ENCODE results near the gene SLC22A3.
A peak's percentile ranks its signal among the peaks of the same experiment; 100 is the strongest.
"Not testable (repeated sequence)": the region's sequence is repeated elsewhere in the genome, so short reads cannot be mapped to it uniquely, and the experiment has no call there.

SLC22A3 gene

GRCh38 chr6:160449787-160450186 lies 101.6 kb downstream of the SLC22A3 start:
- DNase-seq = not testable (repeated sequence)

- no peak for DNase-seq
These were observed 102.7 kb downstream of the SLC22A3 start for GRCh38 chr6:160450849-160451248.

GRCh38 chr6:160454303-160454702 lies 106.1 kb downstream of the SLC22A3 start:
- no peak for DNase-seq

GRCh38 chr6:160455081-160455480 lies 106.9 kb downstream of the SLC22A3 start:
- no peak for DNase-seq

GRCh38 chr6:160455541-160456213 lies 107.5 kb downstream of the SLC22A3 start:
- DNase-seq = peak; percentile 68 to 79

- no peak for DNase-seq
These were observed 108.0 kb downstream of the SLC22A3 start for GRCh38 chr6:160456214-160456546.

- no peak for DNase-seq
These were observed 109.6 kb downstream of the SLC22A3 start for GRCh38 chr6:160457823-160458222.

GRCh38 chr6:160461641-160462040 lies 113.5 kb downstream of the SLC22A3 start:
- DNase-seq = peak in 1 of 2 donors; percentile 27

- no peak for DNase-seq
These were observed 113.9 kb downstream of the SLC22A3 start for GRCh38 chr6:160462116-160462515.

- DNase-seq = peak; percentile 58 to 82
These were observed 114.5 kb downstream of the SLC22A3 start for GRCh38 chr6:160462551-160463109.

GRCh38 chr6:160464744-160465143 lies 116.6 kb downstream of the SLC22A3 start:
- DNase-seq = no peak

GRCh38 chr6:160467261-160467871 lies 119.2 kb downstream of the SLC22A3 start:
- DNase-seq = not testable (repeated sequence)

GRCh38 chr6:160469153-160469552 lies 121.0 kb downstream of the SLC22A3 start:
- DNase-seq = no peak

GRCh38 chr6:160476056-160476455 lies 127.9 kb downstream of the SLC22A3 start:
- not testable (repeated sequence) for DNase-seq

- DNase-seq = not testable (repeated sequence)
These were observed 128.9 kb downstream of the SLC22A3 start for GRCh38 chr6:160477072-160477471.

- no peak for DNase-seq
These were observed 129.7 kb downstream of the SLC22A3 start for GRCh38 chr6:160477901-160478300.

GRCh38 chr6:160487116-160487515 lies 138.9 kb downstream of the SLC22A3 start:
- no peak for DNase-seq

GRCh38 chr6:160489091-160489490 lies 140.9 kb downstream of the SLC22A3 start:
- DNase-seq = no peak

- no peak for DNase-seq
These were observed 146.4 kb downstream of the SLC22A3 start for GRCh38 chr6:160494576-160494975.

- no peak for DNase-seq
These were observed 152.5 kb downstream of the SLC22A3 start for GRCh38 chr6:160500639-160501038.
